Sciatic nerve (tissue), 2 donors: ENCODE data around the gene KLK6. TPM values are rescaled to one million over a fixed set of nuclear protein-coding genes. Genes with fewer than 3 reads are reported as not detected.
"Not testable (repeated sequence)": the region's sequence is repeated elsewhere in the genome, so short reads cannot be mapped to it uniquely, and the experiment has no call there.

Experiments used
- ATAC-seq: fragments of 200-7000 bp; cut with Tn5 transposase; one replicate; pipeline ENCODE4 v1.9.1; 2020; ENCODE audit warnings: mild to moderate bottlenecking, moderate library complexity
- DNase-seq: peaks from one replicate; pipeline ENCODE4 v3.0.0-alpha.2; 2020; ENCODE audit warnings: low spot score
- intact Hi-C: fragments of 100-400 bp; cut with DNase I; formaldehyde crosslinking; loops from one replicate; pipeline ENCODE4 v1.14.2; 2022
- total RNA-seq: library from RNA; stranded (reverse); fragmentation: NEBNext Ultra II Directional; extraction: Animal tissue kit (Norgen Biotek cat#: 25700); gene quantifications from one replicate; pipeline ENCODE4 v1.2.1, GENCODE V29; 2021
- donor health status: DM: no; HTN: no; CAD: no.
- donor health status: DM: no; HTN: no; CAD: no.

The KLK6 gene
- total RNA-seq, 1 donor from 2014 or later = 8.8 TPM

GRCh38 chr19:50998686-50999085, 29.3 kb upstream of the KLK6 start:
- intact Hi-C loops = no loop called here
- DNase-seq = no peak

GRCh38 chr19:50998061-50998460, 28.7 kb upstream of the KLK6 start:
- ATAC-seq = no peak
- no peak for DNase-seq
- intact Hi-C loops = no loop called here

More at GRCh38 chr19:50998686-50999085, 29.3 kb upstream of the KLK6 start:
- ATAC-seq = no peak

GRCh38 chr19:50994129-50994528, 24.7 kb upstream of the KLK6 start:
- no peak for ATAC-seq
- DNase-seq = no peak
- intact Hi-C loops = no loop called here

- DNase-seq (no peak), ATAC-seq (no peak)
- intact Hi-C loops = no loop called here
Measured at GRCh38 chr19:50992666-50993035, 23.3 kb upstream of the KLK6 start.

GRCh38 chr19:50984416-50984815, 15.0 kb upstream of the KLK6 start:
- intact Hi-C loops, DNase-seq, ATAC-seq: not testable (repeated sequence)

- intact Hi-C loops = no loop called here
- ATAC-seq = no peak
- peak; percentile 12 for DNase-seq
Measured at GRCh38 chr19:50983625-50984292, 14.4 kb upstream of the KLK6 start, which contains the start of gene KLK7. TSS of gene KLK7 (minus strand) at chr19:50983917. CDS start at chr19:50982399, 1,518 bp downstream.

GRCh38 chr19:50982186-50982585, 12.8 kb upstream of the KLK6 start:
- DNase-seq (no peak), ATAC-seq (no peak)
- intact Hi-C loops = no loop called here

- intact Hi-C loops = no loop called here
- ATAC-seq (no peak), DNase-seq (no peak)
Measured at GRCh38 chr19:50981587-50982146, 12.3 kb upstream of the KLK6 start.

GRCh38 chr19:50980208-50980607, 10.8 kb upstream of the KLK6 start:
- intact Hi-C loops = no loop called here
- ATAC-seq (no peak), DNase-seq (no peak)

GRCh38 chr19:50979758-50980157, 10.4 kb upstream of the KLK6 start:
- DNase-seq = no peak
- intact Hi-C loops = no loop called here
- no peak for ATAC-seq

GRCh38 chr19:50978772-50979390, 9.5 kb upstream of the KLK6 start:
- intact Hi-C loops = no loop called here
- ATAC-seq (no peak), DNase-seq (no peak)

GRCh38 chr19:50977626-50978025, 8.2 kb upstream of the KLK6 start:
- no peak for DNase-seq
- intact Hi-C loops = no loop called here
- no peak for ATAC-seq

- DNase-seq (no peak), ATAC-seq (no peak)
- intact Hi-C loops = no loop called here
Measured at GRCh38 chr19:50975766-50976165, 6.4 kb upstream of the KLK6 start.

GRCh38 chr19:50974702-50975556, 5.5 kb upstream of the KLK6 start:
- DNase-seq (peak; percentile 28), ATAC-seq (no peak)
- intact Hi-C loops = no loop called here

GRCh38 chr19:50972795-50973376, 3.5 kb upstream of the KLK6 start:
- intact Hi-C loops = no loop called here
- ATAC-seq = no peak

GRCh38 chr19:50969810-50970209, 419 bp upstream of the KLK6 start:
- intact Hi-C loops, DNase-seq, ATAC-seq: not testable (repeated sequence)

More at GRCh38 chr19:50972795-50973376, 3.5 kb upstream of the KLK6 start:
- no peak for DNase-seq

GRCh38 chr19:50968716-50969412, 527 bp downstream of the KLK6 start:
- intact Hi-C loops = no loop called here
- ATAC-seq = no peak
- peak; percentile 18 for DNase-seq

- DNase-seq = peak; percentile 44
- intact Hi-C loops = no loop called here
- ATAC-seq = no peak
Measured at GRCh38 chr19:50967929-50968715, 1.3 kb downstream of the KLK6 start.
